Tibial artery (tissue), 4 donors: Measurements from ENCODE around the gene ENTPD2.

Source experiments
- DNase-seq, 2 donors: peaks; one replicate each; pipeline ENCODE4 v3.0.0-alpha.2; 2019
- H3K27ac ChIP-seq, 2 donors: fragments of 200-600 bp; sonication (generic) in 1 of 2; 1 replicate in 1 of 2; 2 replicates in 1 of 2; pipeline ENCODE4 v1.5.1; 2018 to 2019; ENCODE audit warnings: mild to moderate bottlenecking in 1 of 2
- H3K27me3 ChIP-seq, 2 donors: fragments of 200-600 bp; sonication (generic) in 1 of 2; one replicate each; pipeline versions ENCODE4 v1.5.1 to v1.6.0; 2016 to 2019
- H3K36me3 ChIP-seq, 3 donors: fragments of 200-600 bp; sonication (generic) in 2 of 3; one replicate each; pipeline ENCODE4 v1.5.1; 2016 to 2019; ENCODE audit warnings: mild to moderate bottlenecking in 2 of 3
- H3K4me1 ChIP-seq, 4 donors: fragments of 200-600 bp; sonication (generic) in 2 of 4; 1 replicate in 3 of 4; 2 replicates in 1 of 4; pipeline ENCODE4 v1.5.1; 2016 to 2019
- H3K4me3 ChIP-seq, 2 donors: fragments of 200-600 bp; sonication (generic) in 1 of 2; 1 replicate in 1 of 2; 2 replicates in 1 of 2; pipeline ENCODE4 v1.5.1; 2018 to 2019; ENCODE audit warnings: mild to moderate bottlenecking in 2 of 2
- H3K9me3 ChIP-seq, 3 donors: fragments of 200-600 bp; sonication (generic) in 1 of 3; one replicate each; pipeline ENCODE4 v1.5.1; 2016 to 2019
- intact Hi-C: fragments of 100-400 bp; cut with DNase I; formaldehyde crosslinking; loops from one replicate; pipeline ENCODE4 v1.15.0; 2023; ENCODE audit warnings: low total_unique reads
- TF ChIP-seq, protein P1 (sequence below), 2 experiments: fragments of 200-600 bp in 1 of 2; fragments of 450-650 bp in 1 of 2; IDR thresholded peaks; one replicate each; pipeline ENCODE4 v1.5.1; 2017 to 2019; ENCODE audit warnings: antibody characterized with exemption in 2 of 2, mild to moderate bottlenecking in 1 of 2, moderate library complexity in 1 of 2

The ENTPD2 gene

GRCh38 chr9:137044037-137044436 lies 9.8 kb downstream of the ENTPD2 start:
- no peaks in the 10 kb centered on the region for H3K9me3 ChIP-seq
- no peak overlapping the region for H3K27ac ChIP-seq
- peak overlapping the region; percentile 54 to 57 for H3K4me3 ChIP-seq
- peaks cover 5 to 22% (median 21%) of the 10 kb centered on the region in 3 donors for H3K36me3 ChIP-seq
- intact Hi-C loops = loop anchor here (5.0 kb wide), 1 partner anchor 33 kb away; the partner anchor contains the start of gene UAP1L1
- peaks cover 0 to 43% (median 21%) of the 10 kb centered on the region in 4 donors for H3K4me1 ChIP-seq
- peaks cover 0 to 26% of the 10 kb centered on the region in 2 donors for H3K27me3 ChIP-seq
- no peak for DNase-seq
- TF ChIP-seq, protein P1, sequence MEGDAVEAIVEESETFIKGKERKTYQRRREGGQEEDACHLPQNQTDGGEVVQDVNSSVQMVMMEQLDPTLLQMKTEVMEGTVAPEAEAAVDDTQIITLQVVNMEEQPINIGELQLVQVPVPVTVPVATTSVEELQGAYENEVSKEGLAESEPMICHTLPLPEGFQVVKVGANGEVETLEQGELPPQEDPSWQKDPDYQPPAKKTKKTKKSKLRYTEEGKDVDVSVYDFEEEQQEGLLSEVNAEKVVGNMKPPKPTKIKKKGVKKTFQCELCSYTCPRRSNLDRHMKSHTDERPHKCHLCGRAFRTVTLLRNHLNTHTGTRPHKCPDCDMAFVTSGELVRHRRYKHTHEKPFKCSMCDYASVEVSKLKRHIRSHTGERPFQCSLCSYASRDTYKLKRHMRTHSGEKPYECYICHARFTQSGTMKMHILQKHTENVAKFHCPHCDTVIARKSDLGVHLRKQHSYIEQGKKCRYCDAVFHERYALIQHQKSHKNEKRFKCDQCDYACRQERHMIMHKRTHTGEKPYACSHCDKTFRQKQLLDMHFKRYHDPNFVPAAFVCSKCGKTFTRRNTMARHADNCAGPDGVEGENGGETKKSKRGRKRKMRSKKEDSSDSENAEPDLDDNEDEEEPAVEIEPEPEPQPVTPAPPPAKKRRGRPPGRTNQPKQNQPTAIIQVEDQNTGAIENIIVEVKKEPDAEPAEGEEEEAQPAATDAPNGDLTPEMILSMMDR (IDR thresholded peaks at IDR 0.05) = no peak

DNA sequence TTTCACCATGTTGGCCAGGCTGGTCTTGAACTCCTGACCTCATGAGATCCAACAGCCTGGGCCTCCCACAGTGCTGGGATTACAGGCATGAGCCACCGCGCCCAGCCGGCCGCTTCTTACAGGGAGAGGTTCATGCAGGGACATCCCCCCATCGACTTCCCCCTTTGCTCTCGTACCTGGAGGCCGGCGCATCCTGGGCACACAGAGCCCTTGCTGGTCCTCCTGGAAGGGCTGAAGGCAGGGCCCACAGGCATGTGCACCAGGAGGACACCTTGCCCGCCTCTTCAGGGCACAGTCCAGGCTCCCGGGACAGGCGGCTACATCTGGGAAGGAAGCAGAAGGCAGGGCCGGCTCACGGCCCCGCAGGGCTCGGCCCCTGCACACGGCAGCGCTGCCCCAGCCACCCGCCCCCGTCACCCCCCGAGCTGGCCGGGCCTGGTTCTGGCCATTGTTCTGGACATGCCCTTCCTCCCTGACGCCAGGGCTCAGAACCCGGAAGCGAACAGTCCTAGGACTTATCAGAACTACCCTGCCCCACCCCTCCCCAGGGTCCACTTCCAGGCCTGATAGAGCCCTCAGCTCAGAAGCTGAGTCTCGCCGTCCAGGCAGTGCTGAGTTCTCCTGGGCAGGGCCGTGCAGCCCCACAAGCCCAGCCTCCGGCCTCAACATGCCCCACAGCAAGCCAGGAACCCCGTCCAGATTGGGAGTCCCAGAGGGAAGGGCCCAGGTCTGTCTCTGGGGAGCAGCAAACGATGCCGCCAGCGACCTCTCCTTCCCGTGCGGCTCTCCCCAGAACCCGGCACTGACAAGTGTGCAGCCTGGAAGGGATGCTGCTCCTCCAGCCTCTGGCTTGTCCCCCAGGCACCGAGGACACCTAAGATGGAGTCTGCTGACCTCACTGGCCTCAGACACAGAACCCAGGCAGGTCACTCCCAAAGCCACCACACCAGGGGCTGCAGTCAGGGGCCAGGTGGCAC lies 10.8 kb downstream of the ENTPD2 start:
- peaks cover 5 to 31% (median 22%) of the 10 kb centered on the region in 3 donors for H3K36me3 ChIP-seq
- H3K27ac ChIP-seq = no peak overlapping the region
- TF ChIP-seq, protein P1 (IDR thresholded peaks at IDR 0.05) = no peak
- intact Hi-C loops = loop anchor here (5.0 kb wide), 1 partner anchor 34 kb away; the partner anchor contains the start of gene UAP1L1
- H3K4me3 ChIP-seq = peak overlapping the region in 1 of 2 donors; percentile 54
- no peak for DNase-seq
- peaks cover 0 to 33% (median 21%) of the 10 kb centered on the region in 4 donors for H3K4me1 ChIP-seq
- no peaks in the 10 kb centered on the region for H3K9me3 ChIP-seq
- peaks cover 0 to 16% of the 10 kb centered on the region in 2 donors for H3K27me3 ChIP-seq

GRCh38 chr9:137041124-137041523 lies 12.7 kb downstream of the ENTPD2 start:
- intact Hi-C loops = loop anchor here (5.0 kb wide), 1 partner anchor 36 kb away; the partner anchor contains the start of gene UAP1L1

GRCh38 chr9:137040568-137040967 lies 13.3 kb downstream of the ENTPD2 start:
- Histone ChIP-seq H3K36me3 (peaks cover 5 to 41% (median 22%) of the 10 kb centered on the region in 3 donors), H3K4me1 (peaks cover 0 to 26% (median 13%) of the 10 kb centered on the region in 4 donors), H3K9me3 (no peaks in the 10 kb centered on the region), H3K27ac (no peak overlapping the region), H3K4me3 (no peak overlapping the region), H3K27me3 (peaks cover 0 to 10% of the 10 kb centered on the region in 2 donors)
- TF ChIP-seq, protein P1 (IDR thresholded peaks at IDR 0.05) = no peak
- intact Hi-C loops = loop anchor here (5.0 kb wide), 1 partner anchor 37 kb away; the partner anchor contains the start of gene UAP1L1
- no peak for DNase-seq

More at GRCh38 chr9:137041124-137041523, 12.7 kb downstream of the ENTPD2 start:
- peaks cover 0 to 4% of the 10 kb centered on the region in 2 donors for H3K27me3 ChIP-seq
- peaks cover 0 to 27% (median 16%) of the 10 kb centered on the region in 4 donors for H3K4me1 ChIP-seq
- H3K4me3 ChIP-seq = no peak overlapping the region
- no peak for DNase-seq
- peaks cover 5 to 41% (median 22%) of the 10 kb centered on the region in 3 donors for H3K36me3 ChIP-seq
- no peaks in the 10 kb centered on the region for H3K9me3 ChIP-seq
- TF ChIP-seq, protein P1 (IDR thresholded peaks at IDR 0.05) = no peak
- H3K27ac ChIP-seq = no peak overlapping the region

GRCh38 chr9:137039611-137040366 lies 14.1 kb downstream of the ENTPD2 start:
- H3K27ac ChIP-seq = no peak overlapping the region
- H3K9me3 ChIP-seq = no peaks in the 10 kb centered on the region
- peaks cover 5 to 41% (median 22%) of the 10 kb centered on the region in 3 donors for H3K36me3 ChIP-seq
- TF ChIP-seq, protein P1 (IDR thresholded peaks at IDR 0.05) = no peak
- H3K4me1 ChIP-seq = peaks cover 0 to 26% (median 13%) of the 10 kb centered on the region in 4 donors
- no peak overlapping the region for H3K4me3 ChIP-seq
- intact Hi-C loops = loop anchor here (5.0 kb wide), 1 partner anchor 38 kb away; the partner anchor contains the start of gene UAP1L1
- peaks cover 0 to 15% of the 10 kb centered on the region in 2 donors for H3K27me3 ChIP-seq
- DNase-seq = no peak
